ENCODE data around the gene MTCH1.

- TF ChIP-seq CTCF (IDR thresholded peaks at IDR 0.05 in 2 of 3, conservative IDR thresholded peaks at IDR 0.05 in 1 of 3; ENCODE audit: borderline replicate concordance in 1 of 3, insufficient read depth in 1 of 3, low read depth in 2 of 3, low read length in 2 of 3) (no peak), POLR2A (IDR thresholded peaks at IDR 0.05; ENCODE audit: borderline replicate concordance, extremely low read depth, insufficient read depth, insufficient read length) (no peak), EZH2phosphoT487 (IDR thresholded peaks at IDR 0.05; ENCODE audit: borderline replicate concordance) (no peak), MAX (IDR thresholded peaks at IDR 0.05) (no peak), POLR2AphosphoS5 (IDR thresholded peaks at IDR 0.05; ENCODE audit: low read depth, low read length) (no peak), YY1 (IDR thresholded peaks at IDR 0.05; ENCODE audit: extremely low read depth, insufficient replicate concordance, low read depth, low read length) (no peak)
Observed at GRCh38 chr6:36955136-36955535, 30.9 kb downstream of the MTCH1 start.

Measured in HCT116 (cell line).